Adrenal gland (tissue), 5 donors: ENCODE data around the gene XPR1.

Experiments used
- CTCF ChIP-seq, 6 experiments: fragments of 450-650 bp in 4 of 6; fragments of 200-600 bp in 2 of 6; sonication (generic) in 1 of 6; IDR thresholded peaks; 1 replicate in 5 of 6; 2 replicates in 1 of 6; pipeline versions ENCODE4 v1.5.1 to v1.8.0; 2016 to 2021; ENCODE audit warnings: antibody characterized with exemption in 6 of 6, mild to moderate bottlenecking in 2 of 6, moderate library complexity in 1 of 6
- POLR2A ChIP-seq, 2 donors: fragments of 450-650 bp; IDR thresholded peaks; one replicate each; pipeline ENCODE4 v1.6.1; 2017; ENCODE audit warnings: antibody characterized with exemption in 2 of 2, mild to moderate bottlenecking in 2 of 2, moderate library complexity in 1 of 2
- donor health status: DM: no; HTN: no; CAD: no.

- TF ChIP-seq POLR2A (IDR thresholded peaks at IDR 0.05) (no peak), CTCF (IDR thresholded peaks at IDR 0.05) (no peak)
These were observed 217.4 kb downstream of the XPR1 start for GRCh38 chr1:180849031-180849775.
